ENCODE measurements around the gene GSN.
A peak's percentile ranks its signal among the peaks of the same experiment; 100 is the strongest.

The GSN gene

GRCh38 chr9:121328876-121329681, 61.1 kb downstream of the GSN start:
- H3K36me3 Mint-ChIP-seq = peaks cover 42% of the 10 kb centered on the region
- H3K4me3 Mint-ChIP-seq = no peak overlapping the region
- H3K4me1 Mint-ChIP-seq = peaks cover 2% of the 10 kb centered on the region
- no peak for DNase-seq (ENCODE audit: low spot score in 2 of 2)
- no peaks in the 10 kb centered on the region for H3K9me3 Mint-ChIP-seq
- peak; percentile 38 for ATAC-seq (ENCODE audit: low read depth)
- H3K27ac Mint-ChIP-seq = no peak overlapping the region
- H3K27me3 Mint-ChIP-seq = no peaks in the 10 kb centered on the region

- ATAC-seq (ENCODE audit: low read depth) (no peak), DNase-seq (ENCODE audit: low spot score in 2 of 2) (no peak)
- Mint-ChIP-seq H3K27ac (no peak overlapping the region), H3K9me3 (no peaks in the 10 kb centered on the region), H3K27me3 (no peaks in the 10 kb centered on the region), H3K4me1 (peaks cover under 1% of the 10 kb centered on the region), H3K36me3 (peaks cover 36% of the 10 kb centered on the region), H3K4me3 (no peak overlapping the region)
Measured at GRCh38 chr9:121331549-121331948, 63.6 kb downstream of the GSN start.

- no peak for DNase-seq (ENCODE audit: low spot score in 2 of 2)
- H3K9me3 Mint-ChIP-seq = no peaks in the 10 kb centered on the region
Measured at GRCh38 chr9:121331992-121332685, 64.2 kb downstream of the GSN start.

GRCh38 chr9:121333950-121334773, 66.2 kb downstream of the GSN start:
- H3K9me3 Mint-ChIP-seq = no peaks in the 10 kb centered on the region
- H3K4me1 Mint-ChIP-seq = peaks cover 6% of the 10 kb centered on the region
- H3K36me3 Mint-ChIP-seq = peaks cover 35% of the 10 kb centered on the region
- H3K27ac Mint-ChIP-seq = no peak overlapping the region
- DNase-seq (ENCODE audit: low spot score in 2 of 2) = no peak
- H3K4me3 Mint-ChIP-seq = no peak overlapping the region
- no peak for ATAC-seq (ENCODE audit: low read depth)
- no peaks in the 10 kb centered on the region for H3K27me3 Mint-ChIP-seq

More at GRCh38 chr9:121331992-121332685, 64.2 kb downstream of the GSN start:
- no peak overlapping the region for H3K4me3 Mint-ChIP-seq
- H3K4me1 Mint-ChIP-seq = peaks cover 6% of the 10 kb centered on the region
- no peaks in the 10 kb centered on the region for H3K27me3 Mint-ChIP-seq
- ATAC-seq (ENCODE audit: low read depth) = no peak
- peaks cover 36% of the 10 kb centered on the region for H3K36me3 Mint-ChIP-seq
- H3K27ac Mint-ChIP-seq = no peak overlapping the region

- no peak for ATAC-seq (ENCODE audit: low read depth)
- DNase-seq (ENCODE audit: low spot score in 2 of 2) = no peak
- Mint-ChIP-seq H3K27me3 (no peaks in the 10 kb centered on the region), H3K9me3 (no peaks in the 10 kb centered on the region), H3K27ac (peak overlapping the region; percentile 22), H3K36me3 (peaks cover 22% of the 10 kb centered on the region), H3K4me3 (no peak overlapping the region), H3K4me1 (peaks cover 6% of the 10 kb centered on the region)
Measured at GRCh38 chr9:121336665-121337064, 68.7 kb downstream of the GSN start.

GRCh38 chr9:121339437-121339836, 71.5 kb downstream of the GSN start:
- peaks cover 6% of the 10 kb centered on the region for H3K4me1 Mint-ChIP-seq
- H3K4me3 Mint-ChIP-seq = no peak overlapping the region
- ATAC-seq (ENCODE audit: low read depth) (no peak), DNase-seq (ENCODE audit: low spot score in 2 of 2) (no peak)
- H3K27ac Mint-ChIP-seq = no peak overlapping the region
- no peaks in the 10 kb centered on the region for H3K9me3 Mint-ChIP-seq
- peaks cover 9% of the 10 kb centered on the region for H3K36me3 Mint-ChIP-seq
- H3K27me3 Mint-ChIP-seq = no peaks in the 10 kb centered on the region

- H3K4me3 Mint-ChIP-seq = no peak overlapping the region
- H3K4me1 Mint-ChIP-seq = peaks cover 6% of the 10 kb centered on the region
- no peak overlapping the region for H3K27ac Mint-ChIP-seq
- H3K27me3 Mint-ChIP-seq = no peaks in the 10 kb centered on the region
- no peaks in the 10 kb centered on the region for H3K9me3 Mint-ChIP-seq
- ATAC-seq (ENCODE audit: low read depth) (no peak), DNase-seq (ENCODE audit: low spot score in 2 of 2) (no peak)
- H3K36me3 Mint-ChIP-seq = peaks cover 5% of the 10 kb centered on the region
Measured at GRCh38 chr9:121340676-121341392, 72.9 kb downstream of the GSN start.

GRCh38 chr9:121344184-121344583, 76.2 kb downstream of the GSN start:
- H3K27ac Mint-ChIP-seq = no peak overlapping the region
- ATAC-seq (ENCODE audit: low read depth) (no peak), DNase-seq (ENCODE audit: low spot score in 2 of 2) (no peak)
- no peaks in the 10 kb centered on the region for H3K27me3 Mint-ChIP-seq
- no peak overlapping the region for H3K4me3 Mint-ChIP-seq
- peaks cover 6% of the 10 kb centered on the region for H3K36me3 Mint-ChIP-seq
- H3K9me3 Mint-ChIP-seq = no peaks in the 10 kb centered on the region
- H3K4me1 Mint-ChIP-seq = no peaks in the 10 kb centered on the region

- no peak for DNase-seq (ENCODE audit: low spot score in 2 of 2)
- H3K27me3 Mint-ChIP-seq = no peaks in the 10 kb centered on the region
- H3K4me1 Mint-ChIP-seq = no peaks in the 10 kb centered on the region
- peaks cover 6% of the 10 kb centered on the region for H3K36me3 Mint-ChIP-seq
- no peak overlapping the region for H3K27ac Mint-ChIP-seq
- no peak for ATAC-seq (ENCODE audit: low read depth)
- H3K9me3 Mint-ChIP-seq = no peaks in the 10 kb centered on the region
- H3K4me3 Mint-ChIP-seq = no peak overlapping the region
Measured at GRCh38 chr9:121345070-121345469, 77.1 kb downstream of the GSN start.

GRCh38 chr9:121348221-121348620, 80.3 kb downstream of the GSN start:
- Mint-ChIP-seq H3K4me1 (no peaks in the 10 kb centered on the region), H3K9me3 (no peaks in the 10 kb centered on the region), H3K4me3 (no peak overlapping the region), H3K27me3 (no peaks in the 10 kb centered on the region), H3K27ac (no peak overlapping the region), H3K36me3 (peaks cover 3% of the 10 kb centered on the region)
- DNase-seq (ENCODE audit: low spot score in 2 of 2) (no peak), ATAC-seq (ENCODE audit: low read depth) (no peak)

GRCh38 chr9:121349009-121349408, 81.0 kb downstream of the GSN start:
- H3K4me3 Mint-ChIP-seq = no peak overlapping the region
- peaks cover 6% of the 10 kb centered on the region for H3K4me1 Mint-ChIP-seq
- no peaks in the 10 kb centered on the region for H3K9me3 Mint-ChIP-seq
- DNase-seq (ENCODE audit: low spot score in 2 of 2) = no peak
- no peak overlapping the region for H3K27ac Mint-ChIP-seq
- H3K27me3 Mint-ChIP-seq = no peaks in the 10 kb centered on the region
- H3K36me3 Mint-ChIP-seq = peaks cover 7% of the 10 kb centered on the region
- ATAC-seq (ENCODE audit: low read depth) = no peak

- DNase-seq (ENCODE audit: low spot score in 2 of 2) (no peak), ATAC-seq (ENCODE audit: low read depth) (no peak)
- Mint-ChIP-seq H3K9me3 (no peaks in the 10 kb centered on the region), H3K4me1 (peaks cover 6% of the 10 kb centered on the region), H3K4me3 (no peak overlapping the region), H3K27ac (no peak overlapping the region), H3K36me3 (peaks cover 7% of the 10 kb centered on the region), H3K27me3 (no peaks in the 10 kb centered on the region)
Measured at GRCh38 chr9:121350036-121350435, 82.1 kb downstream of the GSN start.

GRCh38 chr9:121350993-121351561, 83.1 kb downstream of the GSN start:
- H3K4me3 Mint-ChIP-seq = no peak overlapping the region
- no peak for DNase-seq (ENCODE audit: low spot score in 2 of 2)

More at GRCh38 chr9:121350993-121351561, 83.1 kb downstream of the GSN start:
- no peak overlapping the region for H3K27ac Mint-ChIP-seq
- peaks cover 6% of the 10 kb centered on the region for H3K4me1 Mint-ChIP-seq
- peaks cover 7% of the 10 kb centered on the region for H3K36me3 Mint-ChIP-seq
- no peaks in the 10 kb centered on the region for H3K9me3 Mint-ChIP-seq
- H3K27me3 Mint-ChIP-seq = no peaks in the 10 kb centered on the region
- no peak for ATAC-seq (ENCODE audit: low read depth)
